T-helper 9 cell (primary cell): ENCODE measurements around the gene SPATA20.

Source experiments
- DNase-seq: peaks from one replicate; pipeline ENCODE4 v3.0.0-alpha.2; 2020

The SPATA20 gene

GRCh38 chr17:50540560-50541401 lies 6.2 kb upstream of the SPATA20 start:
- no peak for DNase-seq

- DNase-seq, result no peak
Observed at GRCh38 chr17:50541402-50541715, 5.6 kb upstream of the SPATA20 start.

DNA sequence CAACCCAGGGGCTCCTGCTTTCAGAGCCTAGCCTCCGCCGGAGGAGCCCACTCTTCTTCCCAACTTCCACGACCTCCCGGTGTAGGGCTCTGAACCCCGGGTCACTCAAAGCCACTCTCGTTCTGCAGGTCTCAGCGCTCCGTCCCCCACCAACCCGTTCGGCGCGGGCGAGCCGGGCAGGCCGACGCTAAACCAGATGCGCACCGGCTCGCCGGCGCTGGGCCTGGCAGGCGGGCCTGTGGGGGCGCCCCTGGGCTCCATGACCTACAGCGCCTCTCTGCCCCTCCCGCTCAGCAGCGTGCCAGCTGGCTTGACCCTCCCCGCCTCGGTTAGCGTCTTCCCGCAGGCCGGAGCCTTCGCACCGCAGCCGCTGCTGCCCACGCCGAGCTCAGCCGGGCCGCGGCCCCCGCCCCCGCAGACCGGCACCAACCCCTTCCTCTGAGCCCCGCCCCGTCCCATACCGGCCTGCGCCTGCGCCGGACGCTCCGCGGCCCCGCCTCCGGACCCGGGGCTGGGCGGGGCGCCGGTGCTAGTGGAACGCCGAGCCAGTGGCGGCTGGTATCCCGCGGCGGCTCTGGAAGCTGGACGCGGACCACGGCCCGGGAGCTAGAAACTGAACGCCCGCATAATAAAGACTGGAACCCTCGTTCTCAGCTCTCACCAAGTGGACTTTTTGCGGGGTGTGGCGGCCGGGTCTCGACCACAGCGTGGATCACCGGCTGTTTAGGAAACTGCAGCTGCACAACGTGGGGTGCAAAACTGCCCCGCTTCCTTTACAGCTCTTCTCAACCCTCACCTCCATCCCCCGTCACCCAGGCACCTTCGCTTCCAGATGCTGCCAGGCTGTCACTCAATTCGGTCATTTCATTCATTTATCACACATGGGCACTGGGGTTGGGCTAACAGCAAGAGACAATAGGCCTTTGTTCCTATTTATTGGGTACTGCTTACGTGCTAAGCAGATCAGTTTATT lies 5.0 kb upstream of the SPATA20 start:
- DNase-seq, result peak; percentile 73

DNA sequence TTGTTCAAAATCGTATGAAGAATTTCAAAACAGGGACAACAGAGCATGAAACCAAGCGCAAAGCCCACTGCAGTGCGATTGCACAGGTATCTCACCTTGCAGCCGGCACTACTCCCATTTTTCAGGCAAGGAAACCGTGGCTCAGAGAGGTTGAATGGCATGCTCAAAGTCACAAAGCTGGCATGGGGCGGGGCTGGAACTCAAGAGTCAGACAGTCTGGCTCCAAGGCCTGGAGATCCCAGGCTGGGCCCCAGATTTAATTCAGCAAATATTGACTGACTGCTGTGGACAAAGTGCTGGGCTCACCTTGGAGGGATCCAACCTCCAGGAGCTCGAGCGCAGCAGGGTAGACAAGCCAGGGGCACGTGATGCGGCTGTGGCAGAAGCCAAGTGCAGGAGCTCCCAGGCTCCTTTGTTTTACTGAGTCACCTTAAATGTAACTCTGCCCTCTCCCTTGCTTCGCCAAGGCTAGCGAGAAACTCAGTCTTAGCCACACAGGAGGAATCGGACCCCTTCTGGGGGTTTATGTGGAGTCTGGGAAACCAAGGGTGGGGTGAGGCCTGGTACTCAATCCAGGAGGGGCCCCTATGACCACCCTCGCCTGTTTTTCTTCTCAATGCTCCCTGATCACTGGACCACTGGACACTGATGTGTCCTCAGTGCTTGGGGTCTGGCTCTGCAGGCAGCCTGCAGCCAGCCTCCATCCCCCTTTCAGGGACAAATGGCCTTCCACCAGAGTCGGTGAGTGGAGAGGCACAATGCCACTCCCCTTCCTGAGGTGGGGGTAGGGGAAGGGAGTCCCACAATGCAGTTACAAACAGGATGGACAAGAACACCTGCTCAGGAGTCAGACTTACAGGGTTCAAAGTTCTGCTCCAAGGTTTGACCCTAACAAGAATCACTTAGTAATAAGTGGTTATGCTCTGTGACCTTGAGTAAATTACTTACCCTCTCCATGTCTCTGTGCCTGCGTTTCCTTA lies 3.9 kb upstream of the SPATA20 start:
- no peak for DNase-seq

- DNase-seq, result no peak
Observed at GRCh38 chr17:50544516-50544915, 2.5 kb upstream of the SPATA20 start.

DNA sequence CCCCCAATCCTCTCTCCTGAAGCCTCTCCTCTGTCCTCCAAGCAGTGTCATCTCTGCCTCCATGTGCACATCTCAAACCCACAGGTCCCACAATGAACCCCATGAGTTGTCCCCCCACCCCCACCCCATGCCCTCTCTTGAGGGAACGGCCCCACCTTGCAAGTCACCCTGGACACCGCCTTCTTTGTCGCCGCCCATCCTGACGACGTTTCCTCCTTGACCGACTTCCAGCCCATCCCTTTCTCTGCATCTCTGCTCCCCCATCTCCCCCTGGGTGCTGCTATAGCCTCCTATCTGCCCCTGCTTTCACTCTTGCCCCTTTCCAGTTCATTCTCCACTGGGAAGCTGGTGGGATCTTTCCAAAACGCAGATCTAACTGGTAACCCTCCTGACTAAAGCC lies 1.7 kb upstream of the SPATA20 start:
- DNase-seq, result no peak

DNA sequence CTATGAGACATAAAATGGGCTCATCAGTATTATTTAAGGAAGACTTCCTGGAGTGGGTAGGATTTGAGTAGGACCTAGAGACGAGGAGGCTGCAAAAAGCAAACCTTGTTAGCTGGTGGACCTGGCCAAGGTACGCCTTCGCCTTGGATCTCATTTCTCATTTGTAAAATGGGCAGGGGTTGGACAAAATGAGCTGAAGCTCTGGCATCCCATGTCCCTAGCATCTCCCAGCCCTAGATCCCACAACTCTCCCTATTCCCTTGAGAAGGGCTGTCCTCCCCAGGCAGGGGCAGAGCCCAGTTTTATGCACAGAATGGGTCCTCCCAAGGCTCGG lies 306 bp upstream of the SPATA20 start:
- DNase-seq, result no peak

DNA sequence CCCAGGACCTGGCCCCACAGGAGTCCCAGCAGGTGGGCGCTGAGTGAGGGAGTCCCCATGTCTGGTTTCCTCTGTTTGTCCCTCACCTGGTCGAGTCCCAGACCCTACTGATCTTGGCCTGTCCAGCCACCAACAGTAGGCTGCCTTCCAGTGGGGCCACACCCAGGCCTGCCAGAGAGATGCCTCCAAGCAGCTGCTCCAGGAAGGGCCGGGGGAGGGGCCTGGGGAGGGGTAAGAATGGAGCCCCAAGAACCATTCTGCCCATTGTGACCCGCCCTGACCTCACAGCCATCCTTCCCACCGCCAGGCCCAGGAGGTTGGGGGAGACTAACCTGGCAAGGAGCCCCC lies 736 bp downstream of the SPATA20 start:
- DNase-seq, result no peak

DNA sequence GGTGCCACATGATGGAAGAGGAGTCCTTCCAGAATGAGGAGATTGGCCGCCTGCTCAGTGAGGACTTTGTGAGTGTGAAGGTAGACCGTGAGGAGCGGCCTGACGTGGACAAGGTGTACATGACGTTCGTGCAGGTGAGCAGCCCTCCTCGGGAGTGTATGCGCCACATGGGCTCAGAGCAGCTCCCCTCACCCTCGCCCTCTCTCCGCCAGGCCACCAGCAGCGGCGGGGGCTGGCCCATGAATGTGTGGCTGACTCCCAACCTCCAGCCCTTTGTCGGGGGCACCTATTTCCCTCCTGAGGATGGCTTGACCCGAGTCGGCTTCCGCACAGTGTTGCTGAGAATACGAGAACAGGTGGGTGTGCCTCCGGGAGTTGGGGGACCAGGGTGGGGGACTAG lies 1.9 kb downstream of the SPATA20 start:
- no peak for DNase-seq

GRCh38 chr17:50549256-50549941 lies 2.4 kb downstream of the SPATA20 start:
- DNase-seq, result no peak

DNA sequence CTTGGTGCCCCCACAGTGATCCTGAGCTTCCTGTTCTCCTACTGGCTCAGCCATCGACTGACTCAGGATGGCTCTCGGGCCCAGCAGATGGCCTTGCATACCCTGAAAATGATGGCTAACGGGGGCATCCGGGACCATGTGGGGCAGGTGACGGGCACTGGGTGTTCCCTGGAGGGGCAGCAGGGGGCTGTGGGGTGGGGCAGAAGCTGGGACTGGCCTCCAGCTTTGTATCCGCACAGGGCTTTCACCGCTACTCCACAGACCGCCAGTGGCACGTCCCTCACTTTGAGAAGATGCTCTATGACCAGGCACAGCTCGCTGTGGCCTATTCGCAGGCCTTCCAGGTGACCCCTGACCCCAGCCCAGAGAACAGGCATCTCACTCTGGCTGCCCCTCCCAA lies 3.0 kb downstream of the SPATA20 start:
- no peak for DNase-seq

DNA sequence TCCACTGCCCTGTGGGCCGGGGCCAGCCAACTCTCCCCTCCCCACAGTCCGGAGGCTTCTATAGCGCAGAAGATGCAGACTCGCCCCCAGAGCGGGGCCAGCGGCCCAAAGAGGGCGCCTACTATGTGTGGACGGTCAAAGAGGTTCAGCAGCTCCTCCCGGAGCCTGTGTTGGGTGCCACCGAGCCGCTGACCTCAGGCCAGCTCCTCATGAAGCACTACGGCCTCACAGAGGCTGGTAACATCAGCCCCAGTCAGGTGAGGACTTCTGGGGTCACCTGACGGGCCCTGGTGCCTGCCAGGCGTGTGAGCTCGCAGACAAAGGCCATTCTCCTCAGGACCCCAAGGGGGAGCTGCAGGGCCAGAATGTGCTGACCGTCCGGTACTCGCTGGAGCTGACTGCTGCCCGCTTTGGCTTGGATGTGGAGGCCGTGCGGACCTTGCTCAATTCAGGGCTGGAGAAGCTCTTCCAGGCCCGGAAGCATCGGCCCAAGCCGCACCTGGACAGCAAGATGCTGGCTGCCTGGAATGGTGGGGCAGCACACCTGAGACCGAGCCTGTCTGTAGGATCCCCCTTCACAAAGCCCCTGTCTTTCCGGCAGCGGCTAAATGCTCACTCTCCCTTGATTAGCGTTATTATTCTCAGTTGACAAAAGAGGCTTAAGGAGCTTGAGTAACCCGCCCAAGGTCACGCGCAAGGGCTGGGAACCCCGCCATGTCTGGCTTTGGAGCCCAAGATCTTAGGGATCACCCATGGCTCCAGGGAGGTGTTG lies 3.9 kb downstream of the SPATA20 start:
- no peak for DNase-seq

GRCh38 chr17:50551433-50551815 lies 4.5 kb downstream of the SPATA20 start:
- DNase-seq, result no peak

DNA sequence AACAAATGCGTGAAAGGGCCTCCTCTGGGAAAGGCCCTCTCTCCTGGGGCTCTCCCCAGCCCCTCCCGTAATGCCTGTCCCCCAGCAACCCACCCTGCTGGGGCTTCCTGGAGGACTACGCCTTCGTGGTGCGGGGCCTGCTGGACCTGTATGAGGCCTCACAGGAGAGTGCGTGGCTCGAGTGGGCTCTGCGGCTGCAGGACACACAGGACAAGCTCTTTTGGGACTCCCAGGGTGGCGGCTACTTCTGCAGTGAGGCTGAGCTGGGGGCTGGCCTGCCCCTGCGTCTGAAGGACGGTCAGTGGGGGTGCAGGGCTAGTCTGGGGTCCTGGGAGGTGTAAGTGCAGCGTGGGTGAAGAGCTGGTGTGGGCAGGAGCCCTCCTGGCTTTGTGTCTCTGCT lies 4.9 kb downstream of the SPATA20 start:
- no peak for DNase-seq

DNA sequence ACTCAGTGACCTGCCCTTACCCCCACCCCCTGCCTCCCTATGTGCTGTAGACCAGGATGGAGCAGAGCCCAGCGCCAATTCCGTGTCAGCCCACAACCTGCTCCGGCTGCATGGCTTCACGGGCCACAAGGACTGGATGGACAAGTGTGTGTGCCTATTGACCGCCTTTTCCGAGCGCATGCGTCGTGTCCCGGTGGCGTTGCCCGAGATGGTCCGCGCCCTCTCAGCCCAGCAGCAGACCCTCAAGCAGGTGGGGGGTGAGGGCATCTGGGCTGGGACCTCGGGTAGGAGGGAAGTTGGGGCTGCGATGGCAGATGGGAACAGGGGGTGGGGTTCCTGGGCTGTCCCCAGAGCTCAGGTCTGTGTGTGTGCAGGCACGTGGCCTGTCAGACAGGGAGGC lies 7.2 kb downstream of the SPATA20 start:
- no peak for DNase-seq

DNA sequence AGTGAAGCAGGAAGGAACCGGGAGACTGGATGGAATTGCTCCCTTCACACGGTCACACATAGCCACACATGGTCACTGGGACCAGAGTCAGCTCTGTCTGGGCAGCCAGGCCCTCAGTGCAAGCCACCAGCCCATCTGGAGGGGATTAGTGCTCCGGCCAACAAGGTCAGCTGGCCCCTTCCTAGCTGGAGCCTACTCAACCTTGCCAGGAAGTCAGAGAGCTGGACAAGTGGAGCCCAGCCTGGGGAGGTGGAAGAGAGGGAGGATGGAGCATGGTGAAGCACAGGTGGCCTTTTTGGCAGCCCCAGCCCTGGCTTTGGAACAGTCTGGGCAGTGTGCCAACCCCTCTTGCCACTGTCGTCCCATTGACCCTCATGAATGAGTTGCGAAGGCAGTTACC lies 9.8 kb downstream of the SPATA20 start:
- no peak for DNase-seq

DNA sequence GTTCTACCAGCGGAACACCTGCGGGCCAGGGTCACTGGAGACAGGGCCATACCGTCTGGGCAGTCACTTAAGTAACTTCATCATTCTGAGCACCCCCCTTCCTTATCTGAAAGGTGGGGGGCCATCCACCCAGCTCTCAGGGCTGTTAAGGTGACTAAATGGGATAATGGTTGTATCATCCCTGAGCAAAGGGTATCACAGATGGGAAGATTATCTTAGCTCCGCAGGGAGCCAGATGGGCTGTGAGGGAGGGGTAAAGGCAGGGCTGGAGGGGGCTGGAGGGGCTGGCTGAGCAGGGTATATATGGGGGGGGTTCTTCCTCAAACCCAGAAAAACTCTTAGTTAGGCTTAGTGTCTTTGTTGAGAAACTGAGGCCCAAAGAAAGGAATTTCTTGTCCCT lies 10.7 kb downstream of the SPATA20 start:
- DNase-seq, result no peak

- DNase-seq, result no peak
Observed at GRCh38 chr17:50558091-50558490, 11.1 kb downstream of the SPATA20 start.

DNA sequence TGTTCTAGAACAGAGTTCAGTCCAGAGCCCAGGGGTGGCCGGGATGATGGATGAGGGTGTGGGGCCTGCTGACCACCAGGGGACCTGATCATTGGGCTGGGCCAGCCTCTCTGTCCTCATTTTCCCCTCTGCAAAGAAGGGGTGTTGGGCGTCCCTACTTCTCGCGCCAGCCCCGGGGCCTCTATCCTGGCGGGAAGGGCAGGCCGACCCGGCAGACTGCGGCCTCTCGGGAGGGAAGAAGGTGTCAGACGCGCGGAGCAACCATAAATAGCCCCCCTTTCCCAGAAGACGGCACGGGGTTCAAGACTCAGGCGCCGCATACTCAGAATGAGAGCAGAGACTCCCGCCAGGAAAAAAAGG lies 11.6 kb downstream of the SPATA20 start:
- DNase-seq, result no peak

- no peak for DNase-seq
Observed at GRCh38 chr17:50558941-50559614, 12.1 kb downstream of the SPATA20 start.

DNA sequence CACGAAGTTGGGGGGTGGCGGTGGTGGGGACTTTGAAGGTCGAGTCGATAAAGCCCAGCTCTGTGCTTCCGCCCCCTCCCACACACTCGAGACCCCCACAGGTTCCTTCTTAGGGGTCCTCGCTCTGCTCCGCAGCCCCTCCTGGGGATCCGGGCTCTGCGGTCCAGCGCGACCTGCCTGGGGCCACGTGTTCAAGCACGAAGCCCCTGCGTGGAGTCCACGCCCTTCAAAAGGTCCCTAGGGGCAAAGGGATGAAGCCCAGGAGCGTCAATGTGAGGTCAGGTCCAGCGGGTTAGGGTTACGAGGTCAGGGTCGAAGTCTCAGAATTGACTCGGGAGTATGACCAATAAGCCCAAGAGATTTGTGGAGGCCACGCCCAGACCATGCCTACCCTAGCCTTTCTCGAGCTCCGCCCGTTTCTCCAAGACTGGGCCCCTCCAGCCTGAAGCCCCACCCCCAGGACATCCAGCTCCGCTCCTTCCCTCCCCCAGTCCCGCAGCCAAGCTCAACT lies 12.8 kb downstream of the SPATA20 start:
- no peak for DNase-seq
